Urinary bladder (tissue), 4 donors: Measurements from ENCODE around the gene LRP4. TPM values are rescaled to one million over a fixed set of nuclear protein-coding genes. Genes with fewer than 3 reads are reported as not detected.
"Not testable (repeated sequence)": the region's sequence is repeated elsewhere in the genome, so short reads cannot be mapped to it uniquely, and the experiment has no call there.

Experiments used
- DNase-seq: peaks from one replicate; pipeline ENCODE4 v3.0.0-alpha.2; 2015; ENCODE audit errors: extremely low spot score
- H3K27ac ChIP-seq: one replicate; pipeline ENCODE4 v1.5.1; 2013; ENCODE audit warnings: low read depth, mild to moderate bottlenecking, moderate library complexity
- H3K36me3 ChIP-seq: one replicate; pipeline ENCODE4 v1.6.1; 2013; ENCODE audit warnings: mild to moderate bottlenecking, moderate library complexity; ENCODE audit not compliant: insufficient read depth
- H3K4me1 ChIP-seq: one replicate; pipeline ENCODE4 v1.6.1; 2013; ENCODE audit warnings: mild to moderate bottlenecking, moderate library complexity; ENCODE audit not compliant: insufficient read depth
- H3K4me3 ChIP-seq: one replicate; pipeline ENCODE4 v1.5.1; 2013; ENCODE audit warnings: low read depth, low read length
- WGBS: extraction: QIAGEN DNeasy Blood & Tissue Kit; methylation state at CpG from one replicate; pipeline ENCODE4 v1.1.7; 2013; 5-methylcytosine and 5-hydroxymethylcytosine counted together
- polyA plus RNA-seq: library from polyadenylated mRNA; stranded (reverse); fragments of 200-250 nt; gene quantifications from one replicate; pipeline ENCODE4 v1.2.3, GENCODE V29; 2013
- total RNA-seq: library from RNA; depleted of rRNA; stranded (reverse); fragments of >200 nt; gene quantifications from one replicate; pipeline ENCODE4 v1.2.3, GENCODE V29; 2014
- donor health status: healthy with polysubstance abuse.
- donor health status: healthy.

LRP4 gene
- total RNA-seq (8.1 TPM), polyA plus RNA-seq (2.4 TPM)

GRCh38 chr11:46918083-46918787, at the start of gene LRP4:
Gene LRP4 (minus strand): TSS chr11:46918550. CDS start chr11:46918379, 171 bp downstream.
- H3K36me3 ChIP-seq, result no peaks in the 10 kb centered on the region
- under 1% methylated on average over 97 of the region's 97 CpGs for WGBS
- DNase-seq, result no peak
- H3K4me3 ChIP-seq, result peak within 1 kb of the TSS; percentile 84
- no peak within 1 kb of the TSS for H3K27ac ChIP-seq
- peaks cover 2% of the 10 kb centered on the region for H3K4me1 ChIP-seq

GRCh38 chr11:46967962-46968361, 49.6 kb upstream of the LRP4 start:
- Histone ChIP-seq H3K27ac (no peak overlapping the region), H3K36me3 (no peaks in the 10 kb centered on the region), H3K4me1 (no peaks in the 10 kb centered on the region), H3K4me3 (no peak overlapping the region)
- 98% methylated on average over 2 of the region's 2 CpGs for WGBS
- no peak for DNase-seq

- 74% methylated on average over 2 of the region's 2 CpGs for WGBS
- H3K36me3 ChIP-seq, result no peaks in the 10 kb centered on the region
- H3K27ac ChIP-seq, result no peak overlapping the region
- no peak for DNase-seq
- H3K4me3 ChIP-seq, result no peak overlapping the region
- no peaks in the 10 kb centered on the region for H3K4me1 ChIP-seq
Measured at GRCh38 chr11:46966773-46967172, 48.4 kb upstream of the LRP4 start.

GRCh38 chr11:46963844-46964243, 45.5 kb upstream of the LRP4 start:
- Histone ChIP-seq H3K4me1 (no peaks in the 10 kb centered on the region), H3K4me3 (no peak overlapping the region), H3K36me3 (peaks cover 3% of the 10 kb centered on the region), H3K27ac (no peak overlapping the region)
- WGBS, result 97% methylated on average over 3 of the region's 3 CpGs
- no peak for DNase-seq

GRCh38 chr11:46961886-46962285, 43.5 kb upstream of the LRP4 start:
- H3K27ac ChIP-seq, H3K4me1 ChIP-seq, H3K36me3 ChIP-seq, DNase-seq, H3K4me3 ChIP-seq: not testable (repeated sequence)
- 92% methylated on average over 3 of the region's 3 CpGs for WGBS

- no peak overlapping the region for H3K4me3 ChIP-seq
- H3K27ac ChIP-seq, result no peak overlapping the region
- H3K4me1 ChIP-seq, result no peaks in the 10 kb centered on the region
- no peak for DNase-seq
- peaks cover 4% of the 10 kb centered on the region for H3K36me3 ChIP-seq
- 98% methylated on average over 2 of the region's 2 CpGs for WGBS
Measured at GRCh38 chr11:46961041-46961440, 42.7 kb upstream of the LRP4 start.

GRCh38 chr11:46958777-46959176, 40.4 kb upstream of the LRP4 start:
- no peaks in the 10 kb centered on the region for H3K4me1 ChIP-seq
- 100% methylated on average over 1 of the region's 1 CpG for WGBS
- no peak overlapping the region for H3K4me3 ChIP-seq
- peaks cover 4% of the 10 kb centered on the region for H3K36me3 ChIP-seq
- H3K27ac ChIP-seq, result no peak overlapping the region
- no peak for DNase-seq

- DNase-seq, result no peak
- Histone ChIP-seq H3K36me3 (peaks cover 2% of the 10 kb centered on the region), H3K4me1 (no peaks in the 10 kb centered on the region), H3K27ac (no peak overlapping the region), H3K4me3 (no peak overlapping the region)
- WGBS, result 94% methylated on average over 5 of the region's 5 CpGs
Measured at GRCh38 chr11:46953093-46953492, 34.7 kb upstream of the LRP4 start.

GRCh38 chr11:46952553-46952952, 34.2 kb upstream of the LRP4 start:
- 63% methylated on average over 2 of the region's 2 CpGs for WGBS
- no peak overlapping the region for H3K4me3 ChIP-seq

GRCh38 chr11:46951864-46952263, 33.5 kb upstream of the LRP4 start:
- Histone ChIP-seq H3K27ac (no peak overlapping the region), H3K4me1 (no peaks in the 10 kb centered on the region), H3K4me3 (no peak overlapping the region), H3K36me3 (peaks cover 2% of the 10 kb centered on the region)
- no peak for DNase-seq
- 99% methylated on average over 1 of the region's 1 CpG for WGBS

More at GRCh38 chr11:46952553-46952952, 34.2 kb upstream of the LRP4 start:
- Histone ChIP-seq H3K36me3 (peaks cover 2% of the 10 kb centered on the region), H3K27ac (no peak overlapping the region), H3K4me1 (no peaks in the 10 kb centered on the region)
- DNase-seq, result no peak

GRCh38 chr11:46949297-46949696, 30.9 kb upstream of the LRP4 start:
- H3K27ac ChIP-seq, result no peak overlapping the region
- H3K36me3 ChIP-seq, result no peaks in the 10 kb centered on the region
- DNase-seq, result no peak
- 89% methylated on average over 1 of the region's 1 CpG for WGBS
- no peak overlapping the region for H3K4me3 ChIP-seq
- H3K4me1 ChIP-seq, result no peaks in the 10 kb centered on the region

GRCh38 chr11:46948378-46949131, 30.2 kb upstream of the LRP4 start:
- no peaks in the 10 kb centered on the region for H3K36me3 ChIP-seq
- no peak overlapping the region for H3K4me3 ChIP-seq
- no peak overlapping the region for H3K27ac ChIP-seq
- WGBS, result 75% methylated on average over 4 of the region's 4 CpGs
- H3K4me1 ChIP-seq, result no peaks in the 10 kb centered on the region
- DNase-seq, result no peak

- Histone ChIP-seq H3K36me3 (no peaks in the 10 kb centered on the region), H3K27ac (no peak overlapping the region), H3K4me3 (no peak overlapping the region), H3K4me1 (no peaks in the 10 kb centered on the region)
- 82% methylated on average over 3 of the region's 3 CpGs for WGBS
- no peak for DNase-seq
Measured at GRCh38 chr11:46947399-46948077, 29.2 kb upstream of the LRP4 start.
